ENCODE results near the gene IL37.

DNA sequence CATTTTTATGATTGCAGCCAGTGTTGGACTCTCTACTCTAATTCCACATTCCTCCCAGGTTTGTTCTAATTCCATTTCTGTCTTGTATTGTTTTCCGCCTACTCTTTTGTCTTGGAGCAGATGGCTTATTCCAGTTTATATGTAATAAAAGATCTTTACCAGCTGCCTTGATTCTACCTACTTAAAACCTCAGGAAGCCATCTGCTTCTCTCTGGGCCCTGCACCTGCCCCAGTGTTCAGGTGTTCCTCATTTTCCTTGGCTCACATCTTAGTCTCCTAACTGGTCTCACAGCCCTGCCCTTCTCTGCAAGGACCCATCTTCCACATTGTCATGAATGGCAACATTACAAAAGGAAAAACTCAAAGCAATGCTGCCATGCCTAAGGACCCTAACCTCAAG, 21.0 kb upstream of the IL37 start:
- no peak for TF ChIP-seq EZH2 (IDR thresholded peaks at IDR 0.05; ENCODE audit: insufficient read depth, poor library complexity, severe bottlenecking)
- no peak for TF ChIP-seq EZH2phosphoT487 (IDR thresholded peaks at IDR 0.05; ENCODE audit: insufficient read depth, low read depth)

Data from GM23248 (cell line).